ENCODE data around the gene COL13A1. TPM values are rescaled to one million over a fixed set of nuclear protein-coding genes. Genes with fewer than 3 reads are reported as not detected.

COL13A1 gene
- total RNA-seq, 3 donors from 2014 or later (not counting 1 experiment from before 2014, with no cell fraction given) = 5.2 to 22.0 (median 10.3) TPM

GRCh38 chr10:69899727-69900595 lies 98.3 kb downstream of the COL13A1 start:
- no peaks in the 10 kb centered on the region for H3K9me3 Mint-ChIP-seq
- H3K27me3 ChIP-seq (ENCODE audit: control insufficient read depth, insufficient read depth, low read length) = no peaks in the 10 kb centered on the region
- H3K4me1 Mint-ChIP-seq = peaks cover 0 to 10% of the 10 kb centered on the region in 2 donors
- H3K27ac ChIP-seq (ENCODE audit: low read length) = no peak overlapping the region
- no peaks in the 10 kb centered on the region for H3K9me3 ChIP-seq (ENCODE audit: control insufficient read depth, insufficient read depth, low read length)
- H3K27me3 Mint-ChIP-seq (ENCODE audit: low read depth in 2 of 2) = no peaks in the 10 kb centered on the region
- 88% methylated on average over 12 of the region's 12 CpGs for WGBS (ENCODE audit: insufficient coverage)
- no peaks in the 10 kb centered on the region for H3K4me1 ChIP-seq (ENCODE audit: control insufficient read depth, insufficient read depth, low read length)
- TF ChIP-seq CTCF (IDR thresholded peaks at IDR 0.05) = no peak
- intact Hi-C loops (cut with micrococcal nuclease) = no loop called here
- no peaks in the 10 kb centered on the region for H3K36me3 ChIP-seq (ENCODE audit: control insufficient read depth, insufficient read depth, low read length)
- H3K36me3 Mint-ChIP-seq = no peaks in the 10 kb centered on the region
- H3K27ac Mint-ChIP-seq = no peak overlapping the region
- no peak overlapping the region for H3K4me3 Mint-ChIP-seq
- ATAC-seq (no peak), DNase-seq (no peak)
- H3K4me3 ChIP-seq (ENCODE audit: low read length) = no peak overlapping the region

GRCh38 chr10:69901022-69901421 lies 99.3 kb downstream of the COL13A1 start:
- DNase-seq = no peak
- intact Hi-C loops (cut with micrococcal nuclease) = no loop called here
- H3K4me3 Mint-ChIP-seq = no peak overlapping the region
- no peaks in the 10 kb centered on the region for H3K4me1 ChIP-seq (ENCODE audit: control insufficient read depth, insufficient read depth, low read length)
- no peaks in the 10 kb centered on the region for H3K27me3 ChIP-seq (ENCODE audit: control insufficient read depth, insufficient read depth, low read length)
- H3K27me3 Mint-ChIP-seq (ENCODE audit: low read depth in 2 of 2) = no peaks in the 10 kb centered on the region
- H3K9me3 ChIP-seq (ENCODE audit: control insufficient read depth, insufficient read depth, low read length) = no peaks in the 10 kb centered on the region
- no peak overlapping the region for H3K27ac ChIP-seq (ENCODE audit: low read length)
- no peak for ATAC-seq
- 62% methylated on average over 1 of the region's 2 CpGs for WGBS (ENCODE audit: insufficient coverage)
- H3K36me3 Mint-ChIP-seq = no peaks in the 10 kb centered on the region
- no peak overlapping the region for H3K4me3 ChIP-seq (ENCODE audit: low read length)
- TF ChIP-seq CTCF (IDR thresholded peaks at IDR 0.05) = no peak
- H3K27ac Mint-ChIP-seq = no peak overlapping the region
- no peaks in the 10 kb centered on the region for H3K36me3 ChIP-seq (ENCODE audit: control insufficient read depth, insufficient read depth, low read length)
- peaks cover 0 to 10% of the 10 kb centered on the region in 2 donors for H3K4me1 Mint-ChIP-seq
- H3K9me3 Mint-ChIP-seq = no peaks in the 10 kb centered on the region

GRCh38 chr10:69901628-69902505 lies 100.2 kb downstream of the COL13A1 start:
- Histone ChIP-seq H3K9me3 (ENCODE audit: control insufficient read depth, insufficient read depth, low read length) (no peaks in the 10 kb centered on the region), H3K27ac (ENCODE audit: low read length) (no peak overlapping the region), H3K36me3 (ENCODE audit: control insufficient read depth, insufficient read depth, low read length) (no peaks in the 10 kb centered on the region), H3K4me3 (ENCODE audit: low read length) (no peak overlapping the region), H3K27me3 (ENCODE audit: control insufficient read depth, insufficient read depth, low read length) (no peaks in the 10 kb centered on the region), H3K4me1 (ENCODE audit: control insufficient read depth, insufficient read depth, low read length) (no peaks in the 10 kb centered on the region)
- WGBS (ENCODE audit: insufficient coverage) = 72% methylated on average over 10 of the region's 10 CpGs
- TF ChIP-seq CTCF (IDR thresholded peaks at IDR 0.05) = peak; percentile 37
- no peaks in the 10 kb centered on the region for H3K27me3 Mint-ChIP-seq (ENCODE audit: low read depth in 2 of 2)
- intact Hi-C loops (cut with micrococcal nuclease) = no loop called here
- no peaks in the 10 kb centered on the region for H3K36me3 Mint-ChIP-seq
- no peaks in the 10 kb centered on the region for H3K9me3 Mint-ChIP-seq
- H3K27ac Mint-ChIP-seq = no peak overlapping the region
- peaks cover 0 to 10% of the 10 kb centered on the region in 2 donors for H3K4me1 Mint-ChIP-seq
- DNase-seq (peak in 1 of 2 donors; percentile 24), ATAC-seq (peak in 1 of 3 donors; percentile 56)
- no peak overlapping the region for H3K4me3 Mint-ChIP-seq

Measured in natural killer cell (primary cell).